ENCODE results near the gene SELENBP1.

SELENBP1 gene

DNA sequence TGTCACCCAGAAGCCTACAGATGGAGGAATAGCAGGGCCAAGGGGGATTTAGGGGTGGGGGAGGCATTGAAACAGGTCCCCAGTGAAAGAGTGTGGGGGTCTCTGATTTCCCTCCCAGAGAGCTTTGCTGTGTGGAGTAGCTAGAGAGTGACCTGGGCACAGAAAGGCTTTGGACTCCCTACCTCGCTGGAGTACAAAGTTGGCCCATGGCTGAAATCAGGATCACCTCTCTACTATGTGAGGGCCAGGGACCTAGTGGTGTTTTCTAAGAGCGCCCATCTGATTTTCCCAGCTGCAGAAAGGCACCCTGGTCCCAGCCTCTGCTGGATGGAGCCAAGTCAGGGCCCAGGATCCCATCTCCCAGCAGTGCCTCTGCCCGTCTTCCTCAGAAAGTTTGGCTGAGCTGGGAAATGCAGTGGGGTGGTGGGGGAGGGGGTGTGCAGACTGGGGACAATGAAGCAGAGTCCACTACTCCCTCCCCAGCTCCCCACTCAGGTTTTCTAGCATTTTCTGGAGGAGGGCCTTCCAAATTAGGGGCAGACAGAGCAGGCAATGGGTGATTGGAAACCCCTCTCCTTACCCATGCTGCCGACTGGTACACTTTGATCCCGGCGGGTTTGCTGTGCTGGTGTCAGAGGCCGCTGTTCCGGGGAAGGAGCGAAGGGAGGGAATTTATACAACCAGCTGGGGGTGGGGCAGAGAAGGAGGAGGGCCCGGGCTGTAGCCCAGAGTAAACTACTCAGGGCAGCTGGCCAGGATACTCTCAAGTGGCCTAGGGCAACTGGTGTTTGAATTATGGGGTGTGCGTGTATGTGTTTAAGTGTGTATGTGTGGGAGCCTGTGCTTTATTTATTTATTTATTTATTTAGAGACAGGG, at the start of gene SELENBP1:
Gene SELENBP1, minus strand, starts transcription at position 648 of the 877 bp plus-strand sequence. Its CDS starts 64 bp downstream, at position 584.
- Histone ChIP-seq H3K36me3 (ENCODE audit: low read depth) (no peaks in the 10 kb centered on the region), H3K4me3 (ENCODE audit: severe bottlenecking) (no peak within 1 kb of the TSS), H3K27ac (ENCODE audit: poor library complexity, severe bottlenecking) (no peak within 1 kb of the TSS), H3K4me1 (ENCODE audit: insufficient read depth, poor library complexity, severe bottlenecking) (no peaks in the 10 kb centered on the region), H3K27me3 (ENCODE audit: insufficient read depth, poor library complexity, severe bottlenecking) (no peaks in the 10 kb centered on the region), H3K9me3 (ENCODE audit: severe bottlenecking) (no peaks in the 10 kb centered on the region)
- DNase-seq (ENCODE audit: low spot score) (no peak), ATAC-seq (ENCODE audit: low read depth) (peak; percentile 43; the same call in 2 of the 3 replicates)
- TF ChIP-seq, protein P1, sequence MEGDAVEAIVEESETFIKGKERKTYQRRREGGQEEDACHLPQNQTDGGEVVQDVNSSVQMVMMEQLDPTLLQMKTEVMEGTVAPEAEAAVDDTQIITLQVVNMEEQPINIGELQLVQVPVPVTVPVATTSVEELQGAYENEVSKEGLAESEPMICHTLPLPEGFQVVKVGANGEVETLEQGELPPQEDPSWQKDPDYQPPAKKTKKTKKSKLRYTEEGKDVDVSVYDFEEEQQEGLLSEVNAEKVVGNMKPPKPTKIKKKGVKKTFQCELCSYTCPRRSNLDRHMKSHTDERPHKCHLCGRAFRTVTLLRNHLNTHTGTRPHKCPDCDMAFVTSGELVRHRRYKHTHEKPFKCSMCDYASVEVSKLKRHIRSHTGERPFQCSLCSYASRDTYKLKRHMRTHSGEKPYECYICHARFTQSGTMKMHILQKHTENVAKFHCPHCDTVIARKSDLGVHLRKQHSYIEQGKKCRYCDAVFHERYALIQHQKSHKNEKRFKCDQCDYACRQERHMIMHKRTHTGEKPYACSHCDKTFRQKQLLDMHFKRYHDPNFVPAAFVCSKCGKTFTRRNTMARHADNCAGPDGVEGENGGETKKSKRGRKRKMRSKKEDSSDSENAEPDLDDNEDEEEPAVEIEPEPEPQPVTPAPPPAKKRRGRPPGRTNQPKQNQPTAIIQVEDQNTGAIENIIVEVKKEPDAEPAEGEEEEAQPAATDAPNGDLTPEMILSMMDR (IDR thresholded peaks at IDR 0.05; ENCODE audit: poor library complexity, severe bottlenecking): no peak

DNA sequence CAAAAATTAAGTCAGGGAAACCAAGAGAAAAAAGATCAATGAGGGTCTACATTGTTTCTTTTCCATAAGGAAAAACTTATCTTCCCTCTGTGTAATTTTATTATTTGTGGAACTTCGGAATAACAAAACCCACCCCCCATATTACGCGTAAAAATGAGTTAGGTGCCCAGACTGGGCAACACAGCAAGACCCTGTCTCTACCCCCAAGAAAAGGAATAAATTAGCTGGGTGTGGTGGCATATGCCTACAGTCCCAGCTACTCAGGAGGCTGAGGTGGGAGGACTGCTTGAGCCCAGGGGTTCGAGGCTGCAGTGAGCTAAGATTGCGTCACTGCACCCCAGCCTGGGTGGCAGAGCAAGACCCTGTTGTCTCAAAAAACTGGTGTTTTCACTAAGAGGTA, 47.3 kb upstream of the SELENBP1 start:
- Histone ChIP-seq H3K9me3 (ENCODE audit: severe bottlenecking) (no peaks in the 10 kb centered on the region), H3K36me3 (ENCODE audit: low read depth) (peaks cover 88% of the 10 kb centered on the region), H3K4me3 (ENCODE audit: severe bottlenecking) (no peak overlapping the region), H3K27ac (ENCODE audit: poor library complexity, severe bottlenecking) (no peak overlapping the region), H3K4me1 (ENCODE audit: insufficient read depth, poor library complexity, severe bottlenecking) (no peaks in the 10 kb centered on the region), H3K27me3 (ENCODE audit: insufficient read depth, poor library complexity, severe bottlenecking) (no peaks in the 10 kb centered on the region)
- ATAC-seq (ENCODE audit: low read depth) (no peak), DNase-seq (ENCODE audit: low spot score) (no peak)
- TF ChIP-seq, protein P1 (IDR thresholded peaks at IDR 0.05; ENCODE audit: poor library complexity, severe bottlenecking): no peak

DNA sequence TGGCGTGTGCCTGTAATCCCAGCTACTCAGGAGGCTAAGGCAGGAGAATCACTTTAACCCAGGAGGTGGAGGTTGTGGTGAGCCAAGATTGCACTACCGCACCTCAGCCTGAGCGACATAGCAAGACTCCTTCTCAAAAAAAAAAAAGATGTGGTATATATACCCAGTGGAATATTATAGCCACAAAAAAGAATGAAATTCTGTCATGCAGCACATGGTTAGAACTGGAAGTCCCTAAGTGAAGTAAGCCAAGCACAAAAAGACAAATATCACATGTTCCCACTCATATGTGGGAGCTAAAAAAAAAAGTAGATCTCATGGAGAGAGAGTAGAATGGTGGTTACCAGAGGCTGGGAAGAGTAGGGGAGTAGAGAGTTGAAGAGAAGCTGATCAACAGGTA, 45.6 kb upstream of the SELENBP1 start:
- H3K36me3 ChIP-seq (ENCODE audit: low read depth): peaks cover 84% of the 10 kb centered on the region
- no peaks in the 10 kb centered on the region for H3K4me1 ChIP-seq (ENCODE audit: insufficient read depth, poor library complexity, severe bottlenecking)
- no peaks in the 10 kb centered on the region for H3K9me3 ChIP-seq (ENCODE audit: severe bottlenecking)
- H3K4me3 ChIP-seq (ENCODE audit: severe bottlenecking): no peak overlapping the region
- ATAC-seq (ENCODE audit: low read depth) (no peak), DNase-seq (ENCODE audit: low spot score) (no peak)
- H3K27me3 ChIP-seq (ENCODE audit: insufficient read depth, poor library complexity, severe bottlenecking): no peaks in the 10 kb centered on the region
- TF ChIP-seq, protein P1 (IDR thresholded peaks at IDR 0.05; ENCODE audit: poor library complexity, severe bottlenecking): no peak
- no peak overlapping the region for H3K27ac ChIP-seq (ENCODE audit: poor library complexity, severe bottlenecking)

DNA sequence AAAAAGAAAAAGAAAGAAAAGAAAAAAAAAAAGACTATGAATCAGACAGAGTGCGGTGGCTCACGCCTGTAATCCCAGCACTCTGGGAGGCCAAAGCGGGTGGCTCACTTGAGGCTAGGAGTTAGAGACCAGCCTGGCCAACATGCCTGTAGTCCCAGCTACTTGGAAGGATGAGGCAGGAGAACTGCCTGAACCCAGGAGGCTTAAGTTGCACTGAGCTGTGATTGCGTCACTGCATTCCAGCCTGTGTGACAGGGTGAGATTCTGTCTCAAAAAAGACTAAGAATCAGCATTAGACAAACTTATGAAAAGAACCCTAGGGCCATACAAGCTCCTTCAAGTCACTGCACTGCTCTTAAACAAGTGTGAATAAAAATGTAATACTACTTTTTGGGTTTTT, 43.7 kb upstream of the SELENBP1 start:
- Histone ChIP-seq H3K9me3 (ENCODE audit: severe bottlenecking) (no peaks in the 10 kb centered on the region), H3K4me1 (ENCODE audit: insufficient read depth, poor library complexity, severe bottlenecking) (no peaks in the 10 kb centered on the region), H3K36me3 (ENCODE audit: low read depth) (peaks cover 81% of the 10 kb centered on the region), H3K27me3 (ENCODE audit: insufficient read depth, poor library complexity, severe bottlenecking) (no peaks in the 10 kb centered on the region), H3K27ac (ENCODE audit: poor library complexity, severe bottlenecking) (peak overlapping the region; percentile 20), H3K4me3 (ENCODE audit: severe bottlenecking) (no peak overlapping the region)
- DNase-seq (ENCODE audit: low spot score) (no peak), ATAC-seq (ENCODE audit: low read depth) (peak; percentile 58; the same call in 2 of the 3 replicates)
- TF ChIP-seq, protein P1 (IDR thresholded peaks at IDR 0.05; ENCODE audit: poor library complexity, severe bottlenecking): no peak

DNA sequence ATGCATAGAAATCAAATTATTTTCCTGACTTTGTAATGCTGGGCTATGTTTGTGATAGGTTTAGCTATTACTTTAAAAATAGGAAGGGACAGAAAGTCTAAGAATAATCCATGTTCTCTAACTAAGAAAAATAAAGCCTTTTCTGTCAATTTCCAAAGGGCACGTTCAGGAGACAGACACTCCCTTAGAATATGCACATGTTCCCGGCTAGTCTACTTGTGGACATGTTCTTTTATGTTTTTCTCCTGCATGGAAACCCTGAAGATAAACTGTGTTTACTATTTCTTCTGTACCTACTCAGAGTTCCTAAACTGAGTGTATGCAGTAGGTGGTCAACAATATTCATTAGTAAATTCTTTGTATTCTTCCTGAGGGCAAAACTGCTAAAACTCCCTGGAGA, 39.4 kb upstream of the SELENBP1 start:
- DNase-seq (ENCODE audit: low spot score) (no peak), ATAC-seq (ENCODE audit: low read depth) (no peak)
- H3K27ac ChIP-seq (ENCODE audit: poor library complexity, severe bottlenecking): no peak overlapping the region
- H3K9me3 ChIP-seq (ENCODE audit: severe bottlenecking): no peaks in the 10 kb centered on the region
- TF ChIP-seq, protein P1 (IDR thresholded peaks at IDR 0.05; ENCODE audit: poor library complexity, severe bottlenecking): no peak
- H3K36me3 ChIP-seq (ENCODE audit: low read depth): peaks cover 90% of the 10 kb centered on the region
- H3K4me1 ChIP-seq (ENCODE audit: insufficient read depth, poor library complexity, severe bottlenecking): no peaks in the 10 kb centered on the region
- H3K4me3 ChIP-seq (ENCODE audit: severe bottlenecking): no peak overlapping the region
- H3K27me3 ChIP-seq (ENCODE audit: insufficient read depth, poor library complexity, severe bottlenecking): no peaks in the 10 kb centered on the region

All from RWPE2 (cell line).